Measurements from ENCODE around the gene SLC51B.

DNA sequence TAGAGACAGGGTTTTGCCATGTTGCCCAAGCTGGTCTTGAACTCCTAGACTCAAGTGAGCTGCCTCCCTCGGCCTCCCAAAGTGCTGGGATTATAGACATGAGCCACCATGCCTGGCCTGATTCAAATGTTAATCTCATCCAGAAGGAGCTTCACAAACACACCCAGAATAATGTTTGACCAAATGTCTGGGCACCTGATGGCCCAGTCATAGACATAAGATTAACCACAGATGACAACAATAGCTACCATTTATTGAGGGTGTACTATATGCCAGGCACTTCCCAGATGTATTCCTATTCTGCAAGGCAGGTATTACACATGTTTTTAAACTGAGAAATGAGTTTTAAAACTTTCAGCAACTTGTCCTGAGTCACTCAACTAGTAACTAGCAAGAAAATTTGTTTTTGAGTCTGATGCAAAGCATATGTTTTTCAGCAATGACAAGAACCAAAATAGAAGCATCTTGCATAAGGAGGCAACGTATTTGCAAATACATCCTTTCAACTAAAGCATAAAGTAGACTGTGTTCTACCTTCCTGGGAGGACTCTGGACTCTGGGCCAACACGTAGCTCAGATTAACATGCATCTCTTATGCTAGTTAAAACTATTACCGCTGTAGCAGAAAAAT is 47.3 kb upstream of the SLC51B start:
- TF ChIP-seq POLR2AphosphoS5 (IDR thresholded peaks at IDR 0.05; ENCODE audit: low read depth, low read length) (no peak), TAF1 (IDR thresholded peaks at IDR 0.05; ENCODE audit: borderline replicate concordance, insufficient read depth, low read length) (no peak), REST (IDR thresholded peaks at IDR 0.05; ENCODE audit: insufficient read depth in 1 of 2, low read depth in 2 of 2, low read length in 2 of 2) (no peak)
